Ovary (tissue), 3 donors: ENCODE results near the gene MC5R.

ENCODE experiments used
- POLR2A ChIP-seq: fragments of 450-650 bp; IDR thresholded peaks from one replicate; pipeline ENCODE4 v1.6.1; 2017; ENCODE audit warnings: antibody characterized with exemption, mild to moderate bottlenecking, moderate library complexity
- TF ChIP-seq, protein P1 (sequence below), 3 donors: fragments of 450-650 bp in 2 of 3; fragments of 200-600 bp in 1 of 3; IDR thresholded peaks; one replicate each; pipeline versions ENCODE4 v1.5.1 to v1.8.0; 2016 to 2022; ENCODE audit warnings: antibody characterized with exemption in 3 of 3, mild to moderate bottlenecking in 1 of 3
- donor health status: DM: no; HTN: no; CAD: no.

DNA sequence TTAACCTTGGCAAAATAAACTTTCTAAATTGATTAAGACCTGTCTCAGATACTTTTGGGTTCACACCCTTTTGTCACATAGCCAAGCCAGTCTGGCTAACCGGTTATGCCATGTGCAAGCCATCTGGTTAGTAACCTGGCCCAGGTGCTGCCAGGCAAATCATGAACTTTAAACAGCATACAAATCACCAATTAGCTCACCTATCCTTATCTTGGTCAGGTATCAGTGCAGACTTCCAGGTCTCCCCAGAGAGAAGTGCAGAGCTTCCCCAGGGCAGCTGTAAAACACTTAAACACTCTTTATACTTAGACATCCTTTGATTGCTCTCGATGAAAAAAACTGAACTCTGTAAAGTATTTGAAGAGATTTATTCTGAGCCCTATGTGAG lies 14.9 kb upstream of the MC5R start:
- TF ChIP-seq, protein P1, sequence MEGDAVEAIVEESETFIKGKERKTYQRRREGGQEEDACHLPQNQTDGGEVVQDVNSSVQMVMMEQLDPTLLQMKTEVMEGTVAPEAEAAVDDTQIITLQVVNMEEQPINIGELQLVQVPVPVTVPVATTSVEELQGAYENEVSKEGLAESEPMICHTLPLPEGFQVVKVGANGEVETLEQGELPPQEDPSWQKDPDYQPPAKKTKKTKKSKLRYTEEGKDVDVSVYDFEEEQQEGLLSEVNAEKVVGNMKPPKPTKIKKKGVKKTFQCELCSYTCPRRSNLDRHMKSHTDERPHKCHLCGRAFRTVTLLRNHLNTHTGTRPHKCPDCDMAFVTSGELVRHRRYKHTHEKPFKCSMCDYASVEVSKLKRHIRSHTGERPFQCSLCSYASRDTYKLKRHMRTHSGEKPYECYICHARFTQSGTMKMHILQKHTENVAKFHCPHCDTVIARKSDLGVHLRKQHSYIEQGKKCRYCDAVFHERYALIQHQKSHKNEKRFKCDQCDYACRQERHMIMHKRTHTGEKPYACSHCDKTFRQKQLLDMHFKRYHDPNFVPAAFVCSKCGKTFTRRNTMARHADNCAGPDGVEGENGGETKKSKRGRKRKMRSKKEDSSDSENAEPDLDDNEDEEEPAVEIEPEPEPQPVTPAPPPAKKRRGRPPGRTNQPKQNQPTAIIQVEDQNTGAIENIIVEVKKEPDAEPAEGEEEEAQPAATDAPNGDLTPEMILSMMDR (IDR thresholded peaks at IDR 0.05) = no peak
- TF ChIP-seq POLR2A = no peak
